Suprapubic skin (tissue), 3 donors: ENCODE measurements around the gene PXYLP1.

ENCODE experiments used
- CTCF ChIP-seq, 2 donors: fragments of 200-600 bp in 1 of 2; fragments of 450-650 bp in 1 of 2; sonication (generic) in 1 of 2; IDR thresholded peaks; one replicate each; pipeline ENCODE4 v1.5.1; 2016 to 2019; ENCODE audit warnings: antibody characterized with exemption in 2 of 2, mild to moderate bottlenecking in 1 of 2, moderate library complexity in 1 of 2
- EP300 ChIP-seq: sonication (generic); formaldehyde crosslinking; IDR thresholded peaks from one replicate; pipeline ENCODE4 v1.6.1; 2017; ENCODE audit warnings: antibody characterized with exemption

- TF ChIP-seq CTCF (IDR thresholded peaks at IDR 0.05) = no peak
- TF ChIP-seq EP300 = no peak
Observed at GRCh38 chr3:141289228-141289772, 57.7 kb downstream of the PXYLP1 start.
